HepG2 (cell line): ENCODE results near the gene AFG1L. TPM values are rescaled to one million over a fixed set of nuclear protein-coding genes. Genes with fewer than 3 reads are reported as not detected.

ENCODE experiments used
- CBX2 ChIP-seq, 2 experiments: fragments of 200-600 bp in 1 of 2; sonication (generic); formaldehyde crosslinking in 1 of 2; IDR thresholded peaks; 2 replicates each; pipeline versions ENCODE4 v1.7.0 to v1.8.1; 2018 to 2022; ENCODE audit warnings: low read depth in 2 of 2, low read length in 1 of 2, mild to moderate bottlenecking in 1 of 2, missing genetic modification reagents in 1 of 2
- GLI4 ChIP-seq: sonication (generic); formaldehyde crosslinking; IDR thresholded peaks from 2 replicates; pipeline ENCODE4 v1.5.1; 2020; ENCODE audit warnings: missing genetic modification reagents, mild to moderate bottlenecking, moderate library complexity, borderline replicate concordance
- HIVEP1 ChIP-seq: sonication (generic); formaldehyde crosslinking; IDR thresholded peaks from 2 replicates; pipeline ENCODE4 v1.4.0; 2020; ENCODE audit warnings: mild to moderate bottlenecking, missing genetic modification reagents
- MIER2 ChIP-seq: IDR thresholded peaks from 2 replicates; pipeline ENCODE4 v1.6.1; 2016; ENCODE audit warnings: missing biosample characterization, missing genetic modification reagents
- NR2C2 ChIP-seq: sonication (generic); formaldehyde crosslinking; IDR thresholded peaks from 2 replicates; pipeline ENCODE4 v1.4.0; 2020; ENCODE audit warnings: missing genetic modification reagents, mild to moderate bottlenecking, moderate library complexity, borderline replicate concordance
- PCBP2 ChIP-seq: fragments of 200-400 bp; formaldehyde crosslinking; optimal IDR thresholded peaks from 2 replicates; pipeline ENCODE3; 2018; ENCODE audit warnings: low read length, low read depth; ENCODE audit not compliant: poor library complexity, severe bottlenecking
- POGK ChIP-seq: sonication (generic); formaldehyde crosslinking; conservative IDR thresholded peaks from 2 replicates; pipeline ENCODE4 v1.8.0; 2022; ENCODE audit warnings: mild to moderate bottlenecking, moderate library complexity, missing genetic modification reagents
- SNRNP70 ChIP-seq: fragments of 200-400 bp; formaldehyde crosslinking; IDR thresholded peaks from 2 replicates; pipeline ENCODE4 v1.6.1; 2017; ENCODE audit warnings: mild to moderate bottlenecking, low read depth, low read length, moderate library complexity
- ZEB1 ChIP-seq: IDR thresholded peaks from 2 replicates; pipeline ENCODE4 v1.6.1; 2012; ENCODE audit warnings: mild to moderate bottlenecking, low read depth, inconsistent platforms; ENCODE audit not compliant: insufficient replicate concordance
- ZFP36L2 ChIP-seq: sonication (generic); formaldehyde crosslinking; IDR thresholded peaks from 2 replicates; pipeline ENCODE4 v1.4.0; 2020; ENCODE audit warnings: missing genetic modification reagents
- ZHX2 ChIP-seq, 2 experiments: sonication (generic) in 1 of 2; formaldehyde crosslinking in 1 of 2; IDR thresholded peaks; 2 replicates each; pipeline versions ENCODE4 v1.6.1 to v1.9.0; 2014 to 2022; ENCODE audit warnings: antibody characterized with exemption in 1 of 2, borderline replicate concordance in 1 of 2, inconsistent platforms in 1 of 2, low read depth in 1 of 2, missing genetic modification reagents in 1 of 2
- ZNF160 ChIP-seq: sonication (generic); formaldehyde crosslinking; IDR thresholded peaks from 2 replicates; pipeline ENCODE4 v1.8.0; 2022; ENCODE audit warnings: mild to moderate bottlenecking, inconsistent platforms, missing genetic modification reagents
- polyA plus RNA-seq, 8 experiments: library from polyadenylated mRNA; depleted of rRNA in 3 of 8; stranded (reverse) in 7 of 8; unstranded in 1 of 8; fragments of >200 nt; fragmentation: Illumina TruSeq in 4 of 8; extraction: Trizol in 4 of 8; gene quantifications; 2 replicates each; pipeline versions ENCODE4 v1.2.1 to v1.2.3, GENCODE V29; 2011 to 2016; ENCODE audit warnings: low read depth in 4 of 8, missing spikeins in 1 of 8, mixed read lengths in 1 of 8; ENCODE audit not compliant: insufficient read depth in 1 of 8
- total RNA-seq, 5 experiments: library from RNA; depleted of rRNA; stranded (reverse); fragments of >200 nt; fragmentation: Illumina TruSeq; extraction: Trizol; gene quantifications; 2 replicates each; pipeline ENCODE4 v1.2.3, GENCODE V29; 2016; ENCODE audit warnings: low read depth in 1 of 5
- TF ChIP-seq, protein P1 (sequence below): sonication (generic); formaldehyde crosslinking; IDR thresholded peaks from 2 replicates; pipeline ENCODE4 v1.8.0; 2022; ENCODE audit warnings: missing genetic modification reagents, mild to moderate bottlenecking, borderline replicate concordance
- TF ChIP-seq, protein P2 (sequence below): sonication (generic); formaldehyde crosslinking; IDR thresholded peaks from 2 replicates; pipeline ENCODE4 v1.4.0; 2020; ENCODE audit warnings: missing genetic modification reagents

Gene AFG1L
- total and polyA plus RNA-seq, 2 of the 13 experiments (the other 11 are each of a cell fraction or from before 2014, with no cell fraction given) = 3.1 to 14.0 TPM

DNA sequence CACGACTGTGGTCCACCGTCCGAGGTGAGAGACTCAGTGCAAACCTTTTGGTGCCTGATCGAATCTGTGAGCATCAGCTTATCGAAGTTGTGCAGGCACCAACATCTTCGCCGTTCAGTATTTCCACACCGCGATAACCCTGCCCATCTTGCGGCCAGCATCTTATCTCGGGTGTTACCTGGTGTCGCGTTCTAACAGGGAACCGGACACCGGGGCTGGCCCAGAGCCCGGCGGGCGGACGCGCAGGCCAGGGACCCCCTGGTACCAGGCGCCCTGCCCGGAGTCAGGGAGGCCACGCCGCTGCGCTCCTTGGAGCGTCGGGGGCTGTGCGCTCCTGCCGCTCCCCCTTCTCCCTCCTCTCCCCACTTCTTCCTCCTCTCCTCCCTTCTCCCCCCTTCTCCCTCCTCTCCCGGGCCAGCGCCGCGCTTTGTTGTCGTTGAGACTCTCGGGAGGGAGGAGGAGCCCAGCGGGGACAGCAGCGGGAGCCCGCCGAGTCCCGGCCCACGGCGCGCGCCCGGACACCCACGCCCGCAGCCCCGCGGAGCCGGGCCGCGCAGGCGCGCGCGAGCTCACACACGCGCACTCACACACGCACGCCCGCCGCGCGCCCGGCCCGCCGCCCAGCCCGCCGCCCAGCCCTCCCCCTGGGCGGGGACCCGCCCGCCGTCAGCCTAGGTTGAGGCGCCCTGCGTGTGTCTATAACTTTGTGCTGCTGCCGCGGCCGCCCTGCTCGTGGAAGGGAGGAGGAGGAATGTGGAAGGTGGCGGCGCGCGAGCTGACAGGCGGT lies 264.4 kb downstream of the AFG1L start (continued):
- TF ChIP-seq PCBP2 (no peak), CBX2 (IDR thresholded peaks at IDR 0.05; ENCODE audit: low read depth, low read length) (no peak), CBX2 (CRISPR knock-in tag; IDR thresholded peaks at IDR 0.05; ENCODE audit: low read depth) (no peak), ZEB1 (no peak), GLI4 (no peak), SNRNP70 (no peak), ZFP36L2 (CRISPR knock-in tag) (no peak), ZNF160 (CRISPR knock-in tag) (no peak), POGK (CRISPR knock-in tag) (0 out of 2 replicates have a peak, but pooled peaks have one; percentile 7), MIER2 (CRISPR knock-in tag) (no peak), HIVEP1 (CRISPR knock-in tag) (no peak), ZHX2 (IDR thresholded peaks at IDR 0.05; ENCODE audit: low read depth) (no peak), ZHX2 (CRISPR knock-in tag; IDR thresholded peaks at IDR 0.05; ENCODE audit: borderline replicate concordance) (no peak), NR2C2 (CRISPR knock-in tag) (0 out of 2 replicates have a peak, but pooled peaks have one; percentile 38)
- TF ChIP-seq, protein P1, sequence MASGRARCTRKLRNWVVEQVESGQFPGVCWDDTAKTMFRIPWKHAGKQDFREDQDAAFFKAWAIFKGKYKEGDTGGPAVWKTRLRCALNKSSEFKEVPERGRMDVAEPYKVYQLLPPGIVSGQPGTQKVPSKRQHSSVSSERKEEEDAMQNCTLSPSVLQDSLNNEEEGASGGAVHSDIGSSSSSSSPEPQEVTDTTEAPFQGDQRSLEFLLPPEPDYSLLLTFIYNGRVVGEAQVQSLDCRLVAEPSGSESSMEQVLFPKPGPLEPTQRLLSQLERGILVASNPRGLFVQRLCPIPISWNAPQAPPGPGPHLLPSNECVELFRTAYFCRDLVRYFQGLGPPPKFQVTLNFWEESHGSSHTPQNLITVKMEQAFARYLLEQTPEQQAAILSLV (CRISPR knock-in tag) = no peak
- TF ChIP-seq, protein P2, sequence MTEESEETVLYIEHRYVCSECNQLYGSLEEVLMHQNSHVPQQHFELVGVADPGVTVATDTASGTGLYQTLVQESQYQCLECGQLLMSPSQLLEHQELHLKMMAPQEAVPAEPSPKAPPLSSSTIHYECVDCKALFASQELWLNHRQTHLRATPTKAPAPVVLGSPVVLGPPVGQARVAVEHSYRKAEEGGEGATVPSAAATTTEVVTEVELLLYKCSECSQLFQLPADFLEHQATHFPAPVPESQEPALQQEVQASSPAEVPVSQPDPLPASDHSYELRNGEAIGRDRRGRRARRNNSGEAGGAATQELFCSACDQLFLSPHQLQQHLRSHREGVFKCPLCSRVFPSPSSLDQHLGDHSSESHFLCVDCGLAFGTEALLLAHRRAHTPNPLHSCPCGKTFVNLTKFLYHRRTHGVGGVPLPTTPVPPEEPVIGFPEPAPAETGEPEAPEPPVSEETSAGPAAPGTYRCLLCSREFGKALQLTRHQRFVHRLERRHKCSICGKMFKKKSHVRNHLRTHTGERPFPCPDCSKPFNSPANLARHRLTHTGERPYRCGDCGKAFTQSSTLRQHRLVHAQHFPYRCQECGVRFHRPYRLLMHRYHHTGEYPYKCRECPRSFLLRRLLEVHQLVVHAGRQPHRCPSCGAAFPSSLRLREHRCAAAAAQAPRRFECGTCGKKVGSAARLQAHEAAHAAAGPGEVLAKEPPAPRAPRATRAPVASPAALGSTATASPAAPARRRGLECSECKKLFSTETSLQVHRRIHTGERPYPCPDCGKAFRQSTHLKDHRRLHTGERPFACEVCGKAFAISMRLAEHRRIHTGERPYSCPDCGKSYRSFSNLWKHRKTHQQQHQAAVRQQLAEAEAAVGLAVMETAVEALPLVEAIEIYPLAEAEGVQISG (CRISPR knock-in tag) = no peak; the same call in 1 of the 2 replicates
